Activated naive CD4-positive, alpha-beta T cell treated with anti-CD3 and anti-CD28 coated beads for 36 hours (primary cell): ENCODE results near the gene PRKN. TPM values are rescaled to one million over a fixed set of nuclear protein-coding genes. Genes with fewer than 3 reads are reported as not detected.
"Not testable (repeated sequence)": the region's sequence is repeated elsewhere in the genome, so short reads cannot be mapped to it uniquely, and the experiment has no call there.

Experiments used
- CTCF ChIA-PET: fragments of 350-600 bp; sonication (Branson Sonifier 250); formaldehyde crosslinking; loops from one replicate; lab custom pipeline; 2021; ENCODE audit warnings: antibody characterized with exemption; lab: Charles Lee
- DNase-seq: peaks from one replicate; pipeline ENCODE4 v3.0.0-alpha.2; 2020
- H3K27ac Mint-ChIP-seq: one replicate; pipeline ENCODE4 v1.8.0; 2021; ENCODE audit warnings: mild to moderate bottlenecking, mixed read lengths
- H3K27me3 Mint-ChIP-seq: one replicate; pipeline ENCODE4 v1.8.0; 2021; ENCODE audit warnings: low read depth, mixed read lengths
- H3K36me3 Mint-ChIP-seq: one replicate; pipeline ENCODE4 v1.8.0; 2021; ENCODE audit warnings: low read depth, mixed read lengths
- H3K4me1 Mint-ChIP-seq: one replicate; pipeline ENCODE4 v1.8.0; 2021; ENCODE audit warnings: low read depth, mixed read lengths
- H3K4me3 Mint-ChIP-seq: one replicate; pipeline ENCODE4 v1.8.0; 2021; ENCODE audit warnings: mild to moderate bottlenecking, moderate library complexity, mixed read lengths
- H3K9me3 Mint-ChIP-seq: one replicate; pipeline ENCODE4 v1.8.0; 2021; ENCODE audit warnings: mixed read lengths
- intact Hi-C: fragments of 100-400 bp; cut with micrococcal nuclease; formaldehyde crosslinking; loops from one replicate; pipeline ENCODE4 v1.15.1; 2023
- total RNA-seq, 2 experiments: library from RNA; stranded (reverse); gene quantifications; one replicate each; pipeline ENCODE4 v1.2.3, GENCODE V29; 2021

The PRKN gene
- total RNA-seq, 2 experiments from 2014 or later, result 0.33 to 0.72 TPM

- H3K27me3 Mint-ChIP-seq, result no peaks in the 10 kb centered on the region
- peaks cover 2% of the 10 kb centered on the region for H3K9me3 Mint-ChIP-seq
- no peaks in the 10 kb centered on the region for H3K36me3 Mint-ChIP-seq
- DNase-seq, result no peak
- H3K27ac Mint-ChIP-seq, result no peak overlapping the region
- CTCF ChIA-PET, result interaction anchor here (0.5 to 0.9 kb wide), 4 partner anchors 64 to 327 kb away, joined by 3 to 4 read pairs (median 3); no protein-coding TSS in a partner anchor
- no peaks in the 10 kb centered on the region for H3K4me1 Mint-ChIP-seq
- intact Hi-C loops, result no loop called here
- H3K4me3 Mint-ChIP-seq, result no peak overlapping the region
These were observed 1229.2 kb downstream of the PRKN start for GRCh38 chr6:161498359-161498758.

GRCh38 chr6:161496941-161497340 is 1230.6 kb downstream of the PRKN start:
- Mint-ChIP-seq H3K4me1 (no peaks in the 10 kb centered on the region), H3K4me3 (no peak overlapping the region), H3K27me3 (no peaks in the 10 kb centered on the region), H3K36me3 (no peaks in the 10 kb centered on the region), H3K27ac (no peak overlapping the region), H3K9me3 (peaks cover 2% of the 10 kb centered on the region)
- no peak for DNase-seq
- intact Hi-C loops, result no loop called here
- CTCF ChIA-PET, result no interaction called here

- H3K27ac Mint-ChIP-seq, CTCF ChIA-PET, H3K4me1 Mint-ChIP-seq, H3K27me3 Mint-ChIP-seq, H3K9me3 Mint-ChIP-seq, H3K36me3 Mint-ChIP-seq, H3K4me3 Mint-ChIP-seq, intact Hi-C loops, DNase-seq: not testable (repeated sequence)
These were observed 1231.3 kb downstream of the PRKN start for GRCh38 chr6:161496271-161496670.

GRCh38 chr6:161494566-161494965 is 1233.0 kb downstream of the PRKN start:
- intact Hi-C loops, result no loop called here
- Mint-ChIP-seq H3K36me3 (no peaks in the 10 kb centered on the region), H3K4me1 (no peaks in the 10 kb centered on the region), H3K27ac (no peak overlapping the region), H3K9me3 (no peaks in the 10 kb centered on the region), H3K4me3 (no peak overlapping the region), H3K27me3 (no peaks in the 10 kb centered on the region)
- no peak for DNase-seq
- CTCF ChIA-PET, result no interaction called here

- Mint-ChIP-seq H3K4me3 (no peak overlapping the region), H3K27ac (no peak overlapping the region), H3K27me3 (no peaks in the 10 kb centered on the region), H3K4me1 (no peaks in the 10 kb centered on the region), H3K9me3 (no peaks in the 10 kb centered on the region), H3K36me3 (no peaks in the 10 kb centered on the region)
- intact Hi-C loops, result no loop called here
- DNase-seq, result no peak
- CTCF ChIA-PET, result no interaction called here
These were observed 1233.9 kb downstream of the PRKN start for GRCh38 chr6:161493576-161494118.

- CTCF ChIA-PET, result no interaction called here
- no peak for DNase-seq
- no peak overlapping the region for H3K27ac Mint-ChIP-seq
- intact Hi-C loops, result no loop called here
- no peaks in the 10 kb centered on the region for H3K27me3 Mint-ChIP-seq
- H3K9me3 Mint-ChIP-seq, result no peaks in the 10 kb centered on the region
- H3K4me1 Mint-ChIP-seq, result no peaks in the 10 kb centered on the region
- H3K4me3 Mint-ChIP-seq, result no peak overlapping the region
- no peaks in the 10 kb centered on the region for H3K36me3 Mint-ChIP-seq
These were observed 1237.8 kb downstream of the PRKN start for GRCh38 chr6:161489626-161490306.

- no peak for DNase-seq
- CTCF ChIA-PET, result no interaction called here
- no peaks in the 10 kb centered on the region for H3K36me3 Mint-ChIP-seq
- no peaks in the 10 kb centered on the region for H3K9me3 Mint-ChIP-seq
- no peak overlapping the region for H3K27ac Mint-ChIP-seq
- no peak overlapping the region for H3K4me3 Mint-ChIP-seq
- intact Hi-C loops, result no loop called here
- no peaks in the 10 kb centered on the region for H3K27me3 Mint-ChIP-seq
- H3K4me1 Mint-ChIP-seq, result no peaks in the 10 kb centered on the region
These were observed 1239.9 kb downstream of the PRKN start for GRCh38 chr6:161487694-161488093.

- CTCF ChIA-PET, result no interaction called here
- no peaks in the 10 kb centered on the region for H3K27me3 Mint-ChIP-seq
These were observed 1240.4 kb downstream of the PRKN start for GRCh38 chr6:161487217-161487531.

GRCh38 chr6:161486361-161487216 is 1241.0 kb downstream of the PRKN start:
- H3K4me1 Mint-ChIP-seq, result no peaks in the 10 kb centered on the region
- no peak overlapping the region for H3K4me3 Mint-ChIP-seq
- no peaks in the 10 kb centered on the region for H3K36me3 Mint-ChIP-seq
- no peaks in the 10 kb centered on the region for H3K9me3 Mint-ChIP-seq
- CTCF ChIA-PET, result no interaction called here
- no peak overlapping the region for H3K27ac Mint-ChIP-seq
- H3K27me3 Mint-ChIP-seq, result no peaks in the 10 kb centered on the region
- DNase-seq, result no peak
- intact Hi-C loops, result no loop called here

More at GRCh38 chr6:161487217-161487531, 1240.4 kb downstream of the PRKN start:
- Mint-ChIP-seq H3K36me3 (no peaks in the 10 kb centered on the region), H3K4me3 (no peak overlapping the region), H3K4me1 (no peaks in the 10 kb centered on the region), H3K9me3 (no peaks in the 10 kb centered on the region), H3K27ac (no peak overlapping the region)
- DNase-seq, result no peak
- intact Hi-C loops, result no loop called here

GRCh38 chr6:161482517-161482858 is 1245.1 kb downstream of the PRKN start:
- no peaks in the 10 kb centered on the region for H3K4me1 Mint-ChIP-seq
- H3K4me3 Mint-ChIP-seq, result no peak overlapping the region
- DNase-seq, result no peak
- H3K27me3 Mint-ChIP-seq, result no peaks in the 10 kb centered on the region
- intact Hi-C loops, result no loop called here
- no peaks in the 10 kb centered on the region for H3K9me3 Mint-ChIP-seq
- no peak overlapping the region for H3K27ac Mint-ChIP-seq
- CTCF ChIA-PET, result no interaction called here
- no peaks in the 10 kb centered on the region for H3K36me3 Mint-ChIP-seq

- CTCF ChIA-PET, result no interaction called here
- H3K27me3 Mint-ChIP-seq, result no peaks in the 10 kb centered on the region
- no peak overlapping the region for H3K4me3 Mint-ChIP-seq
- H3K27ac Mint-ChIP-seq, result no peak overlapping the region
- no peak for DNase-seq
- no peaks in the 10 kb centered on the region for H3K36me3 Mint-ChIP-seq
- intact Hi-C loops, result no loop called here
- H3K9me3 Mint-ChIP-seq, result no peaks in the 10 kb centered on the region
- H3K4me1 Mint-ChIP-seq, result no peaks in the 10 kb centered on the region
These were observed 1245.6 kb downstream of the PRKN start for GRCh38 chr6:161481786-161482516.

GRCh38 chr6:161480421-161481155 is 1247.0 kb downstream of the PRKN start:
- no peak overlapping the region for H3K4me3 Mint-ChIP-seq
- H3K36me3 Mint-ChIP-seq, result no peaks in the 10 kb centered on the region
- H3K27ac Mint-ChIP-seq, result no peak overlapping the region
- CTCF ChIA-PET, result no interaction called here
- H3K9me3 Mint-ChIP-seq, result no peaks in the 10 kb centered on the region
- intact Hi-C loops, result no loop called here
- no peaks in the 10 kb centered on the region for H3K27me3 Mint-ChIP-seq
- H3K4me1 Mint-ChIP-seq, result no peaks in the 10 kb centered on the region
- no peak for DNase-seq
